Measurements from ENCODE around the gene RASAL1. TPM values are rescaled to one million over a fixed set of nuclear protein-coding genes. Genes with fewer than 3 reads are reported as not detected.

The RASAL1 gene
- total RNA-seq, 1 donor from 2014 or later, result 0.65 TPM

DNA sequence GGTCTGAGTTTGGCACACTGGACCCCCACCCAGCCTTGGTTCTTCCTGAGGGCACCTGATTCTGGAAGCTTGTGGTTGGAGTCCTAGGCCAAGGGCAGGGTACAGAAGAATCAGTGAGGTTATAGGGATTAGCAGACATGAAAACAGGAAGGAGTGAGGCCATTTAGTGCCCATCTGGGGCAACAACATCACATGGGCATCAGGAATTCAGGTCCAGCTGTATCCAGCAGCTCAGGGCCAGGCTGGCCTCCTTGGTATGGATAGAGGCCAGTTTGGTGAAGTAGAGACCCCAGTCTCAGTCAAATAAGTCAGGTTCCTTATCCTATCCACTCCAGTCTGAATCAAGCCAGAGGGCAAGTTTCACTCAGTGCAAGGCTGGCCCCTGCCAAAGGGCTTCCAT lies 36.2 kb downstream of the RASAL1 start:
- no peaks in the 10 kb centered on the region for H3K9me3 Mint-ChIP-seq
- no peak overlapping the region for H3K27ac Mint-ChIP-seq
- no peaks in the 10 kb centered on the region for H3K4me1 Mint-ChIP-seq
- TF ChIP-seq, protein P1, sequence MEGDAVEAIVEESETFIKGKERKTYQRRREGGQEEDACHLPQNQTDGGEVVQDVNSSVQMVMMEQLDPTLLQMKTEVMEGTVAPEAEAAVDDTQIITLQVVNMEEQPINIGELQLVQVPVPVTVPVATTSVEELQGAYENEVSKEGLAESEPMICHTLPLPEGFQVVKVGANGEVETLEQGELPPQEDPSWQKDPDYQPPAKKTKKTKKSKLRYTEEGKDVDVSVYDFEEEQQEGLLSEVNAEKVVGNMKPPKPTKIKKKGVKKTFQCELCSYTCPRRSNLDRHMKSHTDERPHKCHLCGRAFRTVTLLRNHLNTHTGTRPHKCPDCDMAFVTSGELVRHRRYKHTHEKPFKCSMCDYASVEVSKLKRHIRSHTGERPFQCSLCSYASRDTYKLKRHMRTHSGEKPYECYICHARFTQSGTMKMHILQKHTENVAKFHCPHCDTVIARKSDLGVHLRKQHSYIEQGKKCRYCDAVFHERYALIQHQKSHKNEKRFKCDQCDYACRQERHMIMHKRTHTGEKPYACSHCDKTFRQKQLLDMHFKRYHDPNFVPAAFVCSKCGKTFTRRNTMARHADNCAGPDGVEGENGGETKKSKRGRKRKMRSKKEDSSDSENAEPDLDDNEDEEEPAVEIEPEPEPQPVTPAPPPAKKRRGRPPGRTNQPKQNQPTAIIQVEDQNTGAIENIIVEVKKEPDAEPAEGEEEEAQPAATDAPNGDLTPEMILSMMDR (IDR thresholded peaks at IDR 0.05; ENCODE audit: unreplicated experiment), result no peak
- H3K27me3 Mint-ChIP-seq (ENCODE audit: low read depth), result peaks cover 21% of the 10 kb centered on the region
- H3K4me3 Mint-ChIP-seq, result no peak overlapping the region
- DNase-seq (ENCODE audit: low spot score in 2 of 2, unreplicated experiment in 2 of 2), result no peak
- H3K36me3 Mint-ChIP-seq, result no peaks in the 10 kb centered on the region

- H3K27me3 Mint-ChIP-seq (ENCODE audit: low read depth), result peaks cover 21% of the 10 kb centered on the region
- no peak overlapping the region for H3K4me3 Mint-ChIP-seq
- H3K4me1 Mint-ChIP-seq, result no peaks in the 10 kb centered on the region
- H3K27ac Mint-ChIP-seq, result no peak overlapping the region
- TF ChIP-seq, protein P1 (IDR thresholded peaks at IDR 0.05; ENCODE audit: unreplicated experiment), result peak; percentile 89
- H3K9me3 Mint-ChIP-seq, result no peaks in the 10 kb centered on the region
- DNase-seq (ENCODE audit: low spot score in 2 of 2, unreplicated experiment in 2 of 2), result peak in 1 of 2 experiments; percentile 76
- H3K36me3 Mint-ChIP-seq, result no peaks in the 10 kb centered on the region
Observed at GRCh38 chr12:113098441-113099028, 37.0 kb downstream of the RASAL1 start.

DNA sequence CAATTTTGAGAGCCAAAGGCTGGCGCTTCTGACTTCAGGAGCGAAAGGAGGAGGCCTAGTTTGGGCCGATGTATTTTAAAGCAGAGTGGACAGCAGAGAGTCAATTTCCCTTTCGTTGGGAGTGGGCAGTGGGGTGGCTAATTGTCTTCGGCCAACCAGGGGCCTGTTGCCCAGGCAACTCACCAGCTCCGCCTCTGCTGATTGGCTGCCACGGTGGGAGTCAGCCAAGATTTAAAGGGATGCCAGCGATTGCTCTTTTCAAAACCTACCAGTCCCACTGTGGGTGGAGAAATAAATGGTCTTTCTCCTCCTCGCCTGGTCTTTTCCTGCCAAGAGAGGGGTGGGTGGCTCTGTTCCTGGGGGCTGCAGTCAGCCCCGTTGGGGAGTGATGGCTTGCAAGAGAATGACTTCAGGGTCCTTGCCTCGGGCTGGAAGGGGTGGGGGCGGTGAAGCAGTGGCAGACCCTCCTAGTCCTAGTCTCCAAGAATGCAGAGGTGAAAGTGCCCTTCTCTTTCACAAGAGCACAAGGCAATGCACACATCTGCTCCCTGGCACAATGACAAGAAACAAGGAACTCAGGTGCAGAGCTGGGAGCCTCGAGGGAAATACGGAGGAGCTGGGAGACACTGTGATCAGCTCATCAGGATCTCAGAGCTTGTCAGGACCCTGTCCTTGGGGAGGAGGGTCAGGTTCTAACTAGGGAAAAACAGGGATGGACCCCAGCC lies 37.7 kb downstream of the RASAL1 start:
- no peak overlapping the region for H3K27ac Mint-ChIP-seq
- no peaks in the 10 kb centered on the region for H3K9me3 Mint-ChIP-seq
- DNase-seq (ENCODE audit: low spot score in 2 of 2, unreplicated experiment in 2 of 2), result no peak
- H3K4me3 Mint-ChIP-seq, result no peak overlapping the region
- H3K27me3 Mint-ChIP-seq (ENCODE audit: low read depth), result peaks cover 24% of the 10 kb centered on the region
- TF ChIP-seq, protein P1 (IDR thresholded peaks at IDR 0.05; ENCODE audit: unreplicated experiment), result no peak
- peaks cover 1% of the 10 kb centered on the region for H3K4me1 Mint-ChIP-seq
- H3K36me3 Mint-ChIP-seq, result no peaks in the 10 kb centered on the region

DNA sequence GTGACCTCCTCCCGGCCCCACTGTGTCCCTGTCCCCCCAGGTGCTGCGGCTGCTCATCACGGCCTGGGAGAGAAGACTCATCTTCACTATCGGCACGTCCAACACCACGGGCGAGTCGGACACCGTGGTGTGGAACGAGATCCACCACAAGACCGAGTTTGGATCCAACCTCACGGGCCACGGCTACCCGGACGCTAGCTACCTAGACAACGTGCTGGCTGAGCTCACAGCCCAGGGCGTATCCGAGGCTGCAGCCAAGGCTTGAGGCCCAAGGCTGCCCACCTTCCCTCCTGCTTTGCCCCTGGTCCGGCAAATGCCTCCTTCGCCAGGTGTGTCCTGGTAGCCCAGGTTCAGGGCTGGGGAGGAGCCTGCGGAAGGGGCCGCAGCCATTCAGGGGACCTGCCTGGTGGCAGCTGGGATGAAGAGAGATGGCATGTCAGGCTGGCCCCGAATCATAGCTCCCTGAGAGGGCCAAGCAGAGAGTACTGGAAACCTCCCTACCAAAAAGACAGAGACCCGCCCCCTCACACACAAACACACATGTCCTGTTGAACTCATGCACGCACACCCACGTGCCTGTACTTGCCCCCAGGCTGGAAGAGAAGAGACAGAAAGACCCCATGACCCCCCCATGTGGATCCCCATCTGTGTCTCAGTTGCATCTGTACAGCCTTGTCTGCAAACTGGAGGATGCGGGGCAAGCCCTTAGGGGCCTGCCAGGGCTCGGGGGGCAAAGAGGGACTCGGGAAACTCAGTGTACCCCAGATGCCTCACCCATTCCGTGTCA lies 38.7 kb downstream of the RASAL1 start:
- Mint-ChIP-seq H3K4me1 (peaks cover 5% of the 10 kb centered on the region), H3K27ac (no peak overlapping the region), H3K9me3 (no peaks in the 10 kb centered on the region), H3K36me3 (no peaks in the 10 kb centered on the region), H3K4me3 (no peak overlapping the region), H3K27me3 (ENCODE audit: low read depth) (peaks cover 30% of the 10 kb centered on the region)
- no peak for DNase-seq (ENCODE audit: low spot score in 2 of 2, unreplicated experiment in 2 of 2)
- TF ChIP-seq, protein P1 (IDR thresholded peaks at IDR 0.05; ENCODE audit: unreplicated experiment), result no peak

DNA sequence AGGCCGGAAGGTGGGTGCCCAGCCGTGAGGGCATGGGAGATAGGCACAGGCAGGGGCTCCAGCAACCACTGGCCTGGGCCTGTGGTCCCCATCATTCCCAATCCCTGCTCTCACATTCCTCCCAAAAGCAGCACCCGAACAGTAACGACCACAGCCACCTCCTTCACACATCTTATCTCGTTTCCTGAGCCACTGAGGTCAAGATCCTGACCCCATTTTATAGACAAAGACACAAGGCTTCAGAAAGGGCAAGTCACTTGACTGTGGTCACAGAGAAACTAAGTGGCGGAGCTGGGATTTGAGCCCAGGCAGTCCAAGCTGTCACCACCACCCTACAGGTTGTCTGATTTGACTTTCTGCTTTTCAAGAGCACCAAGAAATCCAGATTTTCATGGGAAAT lies 40.2 kb downstream of the RASAL1 start:
- H3K4me1 Mint-ChIP-seq, result peaks cover 5% of the 10 kb centered on the region
- H3K36me3 Mint-ChIP-seq, result no peaks in the 10 kb centered on the region
- TF ChIP-seq, protein P1 (IDR thresholded peaks at IDR 0.05; ENCODE audit: unreplicated experiment), result no peak
- H3K4me3 Mint-ChIP-seq, result no peak overlapping the region
- no peaks in the 10 kb centered on the region for H3K9me3 Mint-ChIP-seq
- no peak for DNase-seq (ENCODE audit: low spot score in 2 of 2, unreplicated experiment in 2 of 2)
- H3K27ac Mint-ChIP-seq, result no peak overlapping the region
- peaks cover 45% of the 10 kb centered on the region for H3K27me3 Mint-ChIP-seq (ENCODE audit: low read depth)

Data from mesothelial cell of epicardium (in vitro differentiated cells).